ENCODE data around the gene TPCN1. TPM values are rescaled to one million over a fixed set of nuclear protein-coding genes. Genes with fewer than 3 reads are reported as not detected.

The TPCN1 gene
- polyA plus RNA-seq, 1 donor = 41.6 TPM

DNA sequence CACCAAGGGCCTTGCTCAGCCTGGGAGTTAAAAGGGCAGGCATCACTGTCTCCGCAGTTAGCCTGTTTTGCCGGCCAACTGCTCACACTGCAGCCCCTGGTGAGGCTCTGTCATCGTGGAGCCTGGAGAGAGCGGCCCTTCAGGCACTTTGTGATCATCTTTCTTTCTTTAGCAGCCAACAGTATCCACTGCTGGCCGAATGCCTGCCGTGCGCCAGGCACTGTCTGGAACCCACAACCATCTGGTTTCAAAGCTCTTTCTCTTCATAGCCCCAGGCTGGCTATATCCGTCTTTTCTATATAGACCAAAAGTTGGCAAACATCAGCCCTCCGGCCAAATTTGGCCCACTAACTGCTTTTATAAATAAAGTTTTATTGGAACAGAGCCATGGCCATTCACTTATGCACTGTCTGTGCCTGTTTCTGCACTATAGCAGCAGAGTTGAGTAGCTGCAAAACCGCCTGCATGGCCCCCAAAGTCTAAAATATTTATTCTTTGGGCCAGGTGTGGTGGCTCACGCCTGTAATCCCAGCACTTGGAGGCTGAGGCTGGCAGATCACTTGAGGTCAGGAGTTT, 84.1 kb downstream of the TPCN1 start:
- DNase-seq = no peak

DNA sequence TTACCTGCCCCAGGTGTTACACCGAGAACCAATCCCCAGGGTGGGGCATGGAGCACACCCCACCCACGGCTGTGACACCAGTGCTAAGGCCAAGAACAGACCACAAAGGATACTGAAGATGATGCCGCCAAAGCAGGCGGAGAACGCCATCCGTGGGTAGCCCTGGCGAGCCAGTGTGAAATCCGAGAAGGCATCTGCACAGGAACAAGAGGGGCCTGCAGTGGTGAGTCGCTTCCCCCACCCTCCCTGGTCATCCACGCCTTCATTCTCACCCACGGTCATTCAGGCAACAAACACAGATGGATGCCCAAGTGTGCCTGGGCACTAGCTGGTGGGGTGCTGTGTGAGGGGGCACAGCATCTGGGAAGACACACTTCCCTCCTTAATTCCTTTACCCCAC, 85.1 kb downstream of the TPCN1 start:
- DNase-seq = no peak

- DNase-seq = no peak
Measured at GRCh38 chr12:113310489-113310888, 89.2 kb downstream of the TPCN1 start.

GRCh38 chr12:113314121-113314529, 92.9 kb downstream of the TPCN1 start:
- DNase-seq = no peak

GRCh38 chr12:113315358-113315757, 94.1 kb downstream of the TPCN1 start:
- no peak for DNase-seq

GRCh38 chr12:113316155-113316554, 94.9 kb downstream of the TPCN1 start:
- DNase-seq = no peak

- DNase-seq = no peak
Measured at GRCh38 chr12:113317122-113317521, 95.9 kb downstream of the TPCN1 start.

GRCh38 chr12:113318046-113318656, 96.9 kb downstream of the TPCN1 start:
- DNase-seq = no peak

DNA sequence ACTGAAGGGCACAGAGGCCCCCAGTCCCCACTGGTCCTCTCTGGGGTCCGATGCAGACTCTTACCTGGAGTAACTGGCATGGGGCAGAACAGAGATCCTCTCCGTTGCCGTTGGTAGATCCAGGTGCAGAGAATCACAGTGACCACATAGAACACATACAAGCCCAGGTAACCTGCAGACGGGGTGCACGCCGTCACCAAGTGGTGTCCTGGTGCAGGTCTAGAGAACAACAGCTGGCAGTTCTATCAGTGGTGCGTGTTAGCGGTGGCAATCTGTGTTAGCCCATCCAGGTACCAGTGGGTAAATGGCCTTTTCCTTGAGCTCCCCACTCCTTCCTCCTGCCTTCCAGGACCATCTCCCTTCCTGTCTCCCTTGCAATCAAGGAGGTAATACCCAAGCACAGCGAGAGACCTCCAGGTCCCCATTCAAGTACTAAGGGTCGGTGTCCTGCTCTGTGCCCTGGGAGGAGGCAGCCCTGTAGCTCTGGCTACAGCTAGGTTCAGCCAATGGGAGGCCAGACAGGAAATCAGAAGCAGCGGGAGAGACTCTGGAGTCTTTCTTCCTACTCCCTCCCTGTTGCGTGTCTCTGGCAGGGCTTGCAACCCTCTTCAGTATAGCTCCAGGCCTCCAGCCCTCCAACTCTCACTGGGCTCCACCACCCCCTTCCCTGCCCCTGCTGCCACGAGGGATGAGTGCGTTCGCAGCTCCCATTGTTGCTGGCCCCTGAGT, 97.8 kb downstream of the TPCN1 start:
- no peak for DNase-seq

DNA sequence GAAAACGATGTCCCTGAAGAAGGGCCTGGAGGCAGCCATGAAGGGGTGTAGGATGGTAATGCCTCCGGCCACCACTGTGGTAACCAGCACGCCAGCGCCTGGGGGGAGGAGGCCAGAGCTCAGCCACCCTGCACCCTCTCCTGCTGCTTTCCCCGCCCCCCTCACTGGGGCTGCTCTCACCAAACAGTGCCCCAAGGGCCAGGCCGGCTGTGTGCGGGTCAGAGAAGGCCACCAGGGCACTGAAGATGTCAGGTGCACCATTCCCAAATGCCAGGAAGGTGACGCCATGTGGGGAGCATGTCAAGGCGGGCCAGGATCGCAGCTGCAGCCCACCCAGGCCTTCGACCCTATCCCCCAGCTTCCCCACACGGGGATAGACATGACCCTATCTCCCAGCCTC, 99.1 kb downstream of the TPCN1 start:
- no peak for DNase-seq

GRCh38 chr12:113322343-113322742, 101.1 kb downstream of the TPCN1 start:
- DNase-seq = no peak

DNA sequence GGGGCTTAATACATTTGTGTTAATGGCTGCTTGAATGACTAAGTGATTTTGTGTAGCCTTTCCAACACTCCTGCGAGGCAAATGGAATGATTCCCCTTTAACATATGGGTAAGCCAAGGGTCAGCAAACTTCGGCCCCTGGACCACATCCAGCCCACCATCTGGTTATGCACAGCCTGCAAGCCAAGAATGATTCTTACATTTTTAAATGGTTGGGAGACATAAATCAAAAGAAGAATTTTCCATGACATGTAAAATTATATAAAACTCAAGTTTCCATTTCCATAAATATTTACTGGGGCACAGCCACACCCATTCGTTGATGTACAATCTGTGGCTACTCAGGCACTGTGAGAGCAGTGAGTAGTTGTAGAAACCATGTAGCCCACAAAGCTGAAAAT, 104.7 kb downstream of the TPCN1 start:
- DNase-seq = no peak

GRCh38 chr12:113326775-113327395, 105.6 kb downstream of the TPCN1 start:
- DNase-seq = no peak

GRCh38 chr12:113328368-113328889, 107.2 kb downstream of the TPCN1 start:
- DNase-seq = no peak

DNA sequence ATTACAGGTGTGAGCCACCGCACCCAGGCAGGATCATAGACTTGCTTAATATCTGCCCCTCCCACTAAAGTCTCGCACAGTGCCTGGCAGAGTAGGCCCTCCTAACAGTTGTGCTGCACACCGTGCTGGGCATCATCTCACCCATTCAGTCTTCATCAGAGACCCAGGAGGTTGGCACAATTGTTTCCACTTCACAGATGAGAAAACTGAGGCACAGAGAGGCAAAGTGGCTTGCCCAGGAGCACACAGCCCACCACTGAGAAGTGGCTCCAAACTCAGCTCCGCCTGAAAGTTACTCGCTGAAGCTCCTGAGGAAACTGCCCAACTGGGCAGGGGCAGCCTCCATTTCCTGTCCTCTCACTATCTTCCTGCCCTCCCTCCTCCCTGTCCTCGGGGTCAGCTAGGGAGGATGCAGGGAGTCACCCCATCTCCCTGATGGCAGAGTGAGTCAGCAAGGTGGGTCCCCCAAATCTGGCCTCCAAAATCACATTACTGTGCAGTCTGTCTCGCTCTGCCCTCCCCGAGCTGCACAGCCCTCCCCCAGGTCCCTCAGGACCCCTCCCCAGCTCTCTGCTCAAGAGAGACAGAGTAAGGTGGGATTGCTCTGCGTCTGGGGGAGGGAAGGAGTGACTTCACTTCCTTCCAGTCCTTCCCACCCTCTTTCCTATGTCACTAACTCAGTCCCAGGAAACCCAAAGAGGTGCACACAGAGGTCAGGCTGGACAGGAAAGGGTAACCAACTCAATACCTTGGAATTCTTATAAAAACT, 107.9 kb downstream of the TPCN1 start:
- no peak for DNase-seq

GRCh38 chr12:113329791-113330417, 108.6 kb downstream of the TPCN1 start:
- DNase-seq = no peak

- no peak for DNase-seq
Measured at GRCh38 chr12:113330505-113330904, 109.2 kb downstream of the TPCN1 start.

DNA sequence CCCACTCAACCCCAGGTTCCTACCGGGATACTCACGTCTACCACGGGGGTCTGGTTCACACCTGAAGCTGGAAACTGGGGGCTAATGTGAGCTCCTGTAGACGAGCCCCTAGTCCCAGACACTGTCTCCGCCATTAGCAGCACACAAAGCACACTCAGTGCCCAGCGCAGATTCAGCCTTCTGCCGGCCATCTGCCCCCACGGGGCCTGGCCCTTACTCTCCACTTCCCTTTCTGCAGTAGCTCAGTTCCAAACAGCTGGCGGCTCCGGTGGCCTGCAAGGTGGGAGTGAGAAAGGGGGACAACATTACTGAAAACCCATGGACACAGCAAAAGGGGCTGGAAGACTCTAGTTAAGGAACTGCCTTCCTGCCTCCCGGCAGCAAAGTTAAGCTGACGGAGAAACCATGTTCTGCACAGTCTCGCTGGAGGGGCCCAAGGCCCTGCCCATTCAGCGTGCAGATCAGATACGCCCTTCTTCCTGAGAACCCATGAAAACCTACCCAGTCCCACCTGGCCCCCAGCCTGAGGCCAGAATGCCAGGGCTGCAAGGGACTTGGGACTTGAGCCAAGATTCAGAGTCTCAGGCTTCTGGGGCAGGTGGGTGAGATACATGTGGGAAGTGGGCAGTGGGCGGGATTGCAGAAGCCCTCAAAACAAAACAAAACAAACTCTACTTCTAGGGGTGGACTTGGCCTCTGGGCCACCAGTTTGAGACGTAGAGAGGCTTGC, 111.6 kb downstream of the TPCN1 start:
- DNase-seq = no peak

DNA sequence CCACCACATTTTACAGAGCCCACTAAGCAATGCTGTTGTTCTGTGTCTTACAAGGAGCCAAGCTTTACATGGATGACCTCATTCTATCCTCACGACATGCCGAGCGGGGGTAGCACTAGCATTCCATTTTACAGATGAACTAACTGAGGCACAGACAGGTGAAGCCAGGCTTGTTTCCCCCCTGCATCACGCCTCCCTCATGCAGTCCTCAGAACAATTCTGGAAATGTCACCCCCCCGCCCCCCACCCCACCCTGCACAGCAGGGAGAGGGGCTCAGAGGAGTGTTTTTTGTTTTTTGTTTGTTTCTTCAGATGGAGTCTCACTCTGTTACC, 112.1 kb downstream of the TPCN1 start:
- DNase-seq = no peak

- no peak for DNase-seq
Measured at GRCh38 chr12:113333877-113334785, 112.9 kb downstream of the TPCN1 start.

All from left kidney (tissue), 2 donors.